K562 (cell line): ENCODE data around the gene TRUB1. TPM values are rescaled to one million over a fixed set of nuclear protein-coding genes. Genes with fewer than 3 reads are reported as not detected.

Experiments
- ATAC-seq: fragments of 200-7000 bp; cut with Tn5 transposase; 3 replicates; pipeline ENCODE4 v1.9.1; 2020; ENCODE audit warnings: moderate library complexity
- Bru-seq: library from RNA; stranded (reverse); fragments of 400-500 nt; gene quantifications from one replicate; lab custom pipeline; 2021; lab: Mats Ljungman, UMichigan
- BruChase-seq, 2 experiments: library from RNA; stranded (reverse); fragments of 400-500 nt; gene quantifications; one replicate each; lab custom pipeline; 2021; lab: Mats Ljungman, UMichigan
- BruUV-seq: library from RNA; stranded (reverse); fragments of 400-500 nt; replicated peaks from 2 replicates; lab custom pipeline; 2021; lab: Mats Ljungman, UMichigan
- CTCF ChIA-PET: fragments of 300-600 bp; formaldehyde crosslinking; extraction: SDS; loops from one replicate; lab custom pipeline; 2021; ENCODE audit warnings: low intra/inter-chr PET ratio; lab: Yijun Ruan, JAX
- POLR2A ChIA-PET: fragments of 300-600, 350-650 bp; sonication (Branson Sonifier 250); formaldehyde crosslinking; extraction: SDS; loops from one replicate; lab custom pipeline; 2021; ENCODE audit warnings: antibody characterized with exemption, inconsistent platforms; lab: Yijun Ruan, JAX
- DNase-seq, 4 experiments: peaks; one replicate each; pipeline versions ENCODE4 v3.0.0 to v3.0.0-alpha.2; 2011 to 2018; ENCODE audit warnings: low spot score in 3 of 4, mixed read lengths in 3 of 4; ENCODE audit errors: extremely low read depth in 1 of 4
- FAIRE-seq: peaks from 2 replicates; lab custom pipeline; 2011; peaks lifted over from hg19 to GRCh38; lab: Jason Lieb, UNC
- H2AFZ ChIP-seq: 2 replicates; pipeline ENCODE4 v1.6.0; 2011; ENCODE audit warnings: low read depth, low read length, control low read depth, inconsistent platforms
- H3K27ac ChIP-seq: fragments of 200-600 bp; 3 replicates; pipeline ENCODE4 v1.8.0; 2011; ENCODE audit warnings: low read depth, mild to moderate bottlenecking, control low read depth, inconsistent platforms, low read length, moderate library complexity, mixed read lengths; ENCODE audit errors: extremely low read depth
- H3K27me3 ChIP-seq, 2 experiments: fragments of 300-600 bp in 1 of 2; 2 replicates in 1 of 2; 3 replicates in 1 of 2; pipeline versions ENCODE4 v1.6.0 to v1.8.0; 2011; ENCODE audit warnings: inconsistent platforms in 2 of 2, low read length in 2 of 2, mild to moderate bottlenecking in 1 of 2, mixed read lengths in 1 of 2, moderate library complexity in 1 of 2; ENCODE audit not compliant: control insufficient read depth in 2 of 2, insufficient read depth in 2 of 2
- H3K36me3 ChIP-seq: fragments of 300-600 bp; 3 replicates; pipeline ENCODE4 v1.8.0; 2011; ENCODE audit warnings: mild to moderate bottlenecking, low read length, inconsistent platforms; ENCODE audit not compliant: control insufficient read depth, insufficient read depth
- H3K4me1 ChIP-seq, 2 experiments: fragments of 200-600 bp in 1 of 2; replicated peaks in 1 of 2; 2 replicates in 1 of 2; 3 replicates in 1 of 2; pipeline versions ENCODE4 v1.5.1 to v1.8.0; 2011; ENCODE audit warnings: inconsistent platforms in 2 of 2, low read length in 2 of 2, mild to moderate bottlenecking in 1 of 2, mixed read lengths in 1 of 2, moderate library complexity in 1 of 2; ENCODE audit not compliant: control insufficient read depth in 2 of 2, insufficient read depth in 2 of 2
- H3K4me2 ChIP-seq: 2 replicates; pipeline ENCODE4 v1.6.1; 2011; ENCODE audit warnings: low read length, control low read depth, inconsistent platforms, mixed read lengths; ENCODE audit not compliant: insufficient read depth
- H3K4me3 ChIP-seq: fragments of 200-600 bp; sonication (generic), shearing (Covaris generic); 2 replicates; pipeline ENCODE4 v1.5.1; 2016; ENCODE audit warnings: control low read depth, inconsistent platforms
- H3K79me2 ChIP-seq: fragments of 200-600 bp; 3 replicates; pipeline ENCODE4 v1.8.0; 2011; ENCODE audit warnings: low read length, inconsistent platforms; ENCODE audit not compliant: control insufficient read depth, insufficient read depth
- H3K9ac ChIP-seq, 2 experiments: 2 replicates each; pipeline versions ENCODE4 v1.6.0 to v1.6.1; 2011; ENCODE audit warnings: low read depth in 2 of 2, low read length in 2 of 2, control low read depth in 1 of 2, inconsistent platforms in 1 of 2, mild to moderate bottlenecking in 1 of 2, mixed read lengths in 1 of 2; ENCODE audit not compliant: insufficient read depth in 1 of 2
- H3K9me1 ChIP-seq: one replicate; pipeline ENCODE4 v1.6.0; 2011; ENCODE audit warnings: inconsistent platforms, mild to moderate bottlenecking, low read length, moderate library complexity; ENCODE audit not compliant: control insufficient read depth, insufficient read depth
- H3K9me3 ChIP-seq: replicated peaks from 2 replicates; pipeline ENCODE4 v1.5.1; 2011; ENCODE audit warnings: low read depth, low read length, inconsistent platforms; ENCODE audit not compliant: control insufficient read depth, insufficient read depth
- H4K20me1 ChIP-seq: replicated peaks from 2 replicates; pipeline ENCODE4 v1.6.1; 2011; ENCODE audit warnings: low read length, inconsistent platforms, mixed read lengths; ENCODE audit not compliant: control insufficient read depth, insufficient read depth
- BRCA1 ChIP-seq, 2 experiments: fragments of 450-650 bp in 1 of 2; sonication (generic) in 1 of 2; formaldehyde crosslinking in 1 of 2; IDR thresholded peaks; 2 replicates each; pipeline versions ENCODE4 v1.5.0 to v1.6.1; 2017 to 2020; ENCODE audit warnings: mild to moderate bottlenecking in 1 of 2, missing genetic modification reagents in 1 of 2
- CLOCK ChIP-seq: fragments of 250-450 bp; sonication (Bioruptor Pico); IDR thresholded peaks from 2 replicates; pipeline ENCODE4 v1.4.0; 2020; ENCODE audit warnings: mild to moderate bottlenecking, moderate library complexity, borderline replicate concordance
- FOXK2 ChIP-seq, 2 experiments: fragments of 450-650 bp; IDR thresholded peaks in 1 of 2; conservative IDR thresholded peaks in 1 of 2; 2 replicates each; pipeline ENCODE4 v1.6.1; 2016; ENCODE audit warnings: low read depth in 2 of 2, mild to moderate bottlenecking in 1 of 2
- RBBP5 ChIP-seq: fragments of 200-600 bp; sonication (generic); IDR thresholded peaks from 2 replicates; pipeline ENCODE4 v1.6.1; 2012; ENCODE audit warnings: borderline replicate concordance, mild to moderate bottlenecking, low read length, control low read depth, inconsistent platforms; ENCODE audit not compliant: insufficient read depth, poor library complexity, severe bottlenecking
- SOX6 ChIP-seq: fragments of 450-650 bp; IDR thresholded peaks from 2 replicates; pipeline ENCODE4 v1.6.1; 2014; ENCODE audit warnings: mild to moderate bottlenecking
- SPI1 ChIP-seq: IDR thresholded peaks from 2 replicates; pipeline ENCODE4 v1.6.1; 2011; ENCODE audit warnings: low read depth, low read length, control low read depth, borderline replicate concordance
- STAT5B ChIP-seq: fragments of 250-450 bp; sonication (Bioruptor Pico); IDR thresholded peaks from 2 replicates; pipeline ENCODE4 v1.8.0; 2021; ENCODE audit warnings: mild to moderate bottlenecking, inconsistent platforms
- SUPT5H ChIP-seq: fragments of 450-650 bp; IDR thresholded peaks from 2 replicates; pipeline ENCODE4 v1.6.1; 2016
- ZNF274 ChIP-seq: IDR thresholded peaks from 2 replicates; pipeline ENCODE4 v1.6.1; 2011; ENCODE audit warnings: low read depth, mild to moderate bottlenecking, low read length, moderate library complexity, borderline replicate concordance
- WGBS: fragments of 100-300 bp; shearing (Covaris generic); methylation state at CpG from one replicate; pipeline ENCODE4 v1.1.6; 2016; ENCODE audit warnings: low coverage, mixed read lengths; ENCODE audit not compliant: insufficient coverage; ENCODE audit errors: missing lambda C conversion rate; 5-methylcytosine and 5-hydroxymethylcytosine counted together
- in situ Hi-C: fragments of 300-500 bp; cut with MboI; formaldehyde crosslinking; loops from 4 replicates; pipeline ENCODE4 v1.15.0; 2018; ENCODE audit warnings: inconsistent platforms, mixed read lengths
- intact Hi-C: fragments of 100-400 bp; cut with micrococcal nuclease; formaldehyde crosslinking; loops from 2 replicates; pipeline ENCODE4 v1.14.2; 2022
- long read RNA-seq, 3 experiments: library from polyadenylated mRNA in 2 of 3; library from RNA in 1 of 3; unstranded in 2 of 3; stranded (forward) in 1 of 3; transcript quantifications; one replicate each; pipeline ENCODE4 v2.0.0, GENCODE V29; 2019 to 2022
- polyA minus RNA-seq, 3 experiments: library from RNA; depleted of rRNA, polyadenylated mRNA; stranded (reverse); fragments of >200 nt; gene quantifications; 2 replicates each; pipeline ENCODE4 v1.2.3, GENCODE V29; 2011
- polyA plus RNA-seq, 8 experiments: library from polyadenylated mRNA; depleted of rRNA in 4 of 8; stranded (reverse) in 5 of 8; unstranded in 3 of 8; fragments of >200 nt; fragmentation: Nextera tagmentation in 2 of 8; fragmentation: Illumina TruSeq in 1 of 8; extraction: Ambion mirVana in 2 of 8; extraction: Trizol in 1 of 8; gene quantifications; 2 replicates each; pipeline versions ENCODE4 v1.2.1 to v1.2.3, GENCODE V29; 2011 to 2014; ENCODE audit warnings: inconsistent platforms in 1 of 8, missing spikeins in 1 of 8
- total RNA-seq, 7 experiments: library from RNA; depleted of rRNA in 6 of 7; stranded (reverse); fragments of >200 nt in 6 of 7; fragmentation: Illumina TruSeq in 2 of 7; extraction: Trizol in 2 of 7; gene quantifications; 2 replicates each; pipeline versions ENCODE4 v1.2.1 to v1.2.3, GENCODE V29; 2011 to 2021; ENCODE audit warnings: low replicate concordance in 1 of 7

Gene TRUB1
- 6.1 and 12.2 TPM in 2 replicates for total RNA-seq (2011; cell fraction: chromatin; rRNA removed; ENCODE audit: low replicate concordance)
- 4.5 and 7.2 TPM in 2 replicates for total RNA-seq (2011; cell fraction: nucleolus; rRNA removed)
- 6.8 and 7.3 TPM in 2 replicates for total RNA-seq (2011; cell fraction: nucleoplasm; rRNA removed)
- 14.3 and 16.5 TPM in 2 replicates for total RNA-seq (2014; rRNA removed)
- 15.9 and 17.6 TPM in 2 replicates for total RNA-seq (2014; rRNA removed; fragmentation: Illumina TruSeq; extraction: Trizol)
- total RNA-seq (2015; rRNA removed; fragmentation: Illumina TruSeq; extraction: Trizol): 13.7 and 14.6 TPM in 2 replicates
- 9.9 and 11.3 TPM in 2 replicates for total RNA-seq (2021)
- 8.6 and 11.5 TPM in 2 replicates for polyA plus RNA-seq (2011; rRNA removed)
- 1.7 and 4.2 TPM in 2 replicates for polyA plus RNA-seq (2011; cell fraction: cytosol; rRNA removed)
- polyA plus RNA-seq (2011; cell fraction: nucleus; rRNA removed): 3.7 and 4.8 TPM in 2 replicates
- polyA plus RNA-seq (2012): 5.1 and 5.8 TPM in 2 replicates
- 11.1 and 12.9 TPM in 2 replicates for polyA plus RNA-seq (2014; fragmentation: Illumina TruSeq; extraction: Trizol)
- polyA plus RNA-seq (2014; fragmentation: Nextera tagmentation; extraction: Ambion mirVana): 1 to 10 TPM; 4.6 to 7.6 TPM
- 9.7 and 9.8 TPM in 2 replicates for polyA plus RNA-seq (2014; rRNA removed)
- 12.5 and 14.9 TPM in 2 replicates for polyA minus RNA-seq (2011; rRNA and poly(A)+ RNA removed)
- 6.0 and 6.5 TPM in 2 replicates for polyA minus RNA-seq (2011; cell fraction: cytosol; rRNA and poly(A)+ RNA removed)
- 8.8 and 11.7 TPM in 2 replicates for polyA minus RNA-seq (2011; cell fraction: nucleus; rRNA and poly(A)+ RNA removed)
- Bru-seq, nascent RNA: percentile 76 among the genes with signal in this experiment
- percentile 80 among the genes with signal in this experiment for BruChase-seq, experiment 1, labeled RNA remaining after a 2-hour chase
- BruChase-seq, experiment 2, labeled RNA remaining after a 6-hour chase: percentile 79 among the genes with signal in this experiment
- long read RNA-seq, experiment 1, transcript TRUB1-201 (8 exons, 3,408 nt): major isoform, 71 of 92 reads
- long read RNA-seq, experiment 1, partial matches to known transcripts: 4 of 92 reads
- long read RNA-seq, experiment 1, other reads (novel, unspliced or antisense): 16 of 92 reads
- long read RNA-seq, experiment 2, partial matches to known transcripts: 0 of 10 reads
- long read RNA-seq, experiment 2, other reads (novel, unspliced or antisense): 9 of 10 reads
- long read RNA-seq, experiment 3, transcript TRUB1-201 (8 exons, 3,408 nt): major isoform, 5 of 5 reads
- long read RNA-seq, experiment 3, partial matches to known transcripts: 0 of 5 reads
- long read RNA-seq, experiment 3, other reads (novel, unspliced or antisense): 0 of 5 reads

DNA sequence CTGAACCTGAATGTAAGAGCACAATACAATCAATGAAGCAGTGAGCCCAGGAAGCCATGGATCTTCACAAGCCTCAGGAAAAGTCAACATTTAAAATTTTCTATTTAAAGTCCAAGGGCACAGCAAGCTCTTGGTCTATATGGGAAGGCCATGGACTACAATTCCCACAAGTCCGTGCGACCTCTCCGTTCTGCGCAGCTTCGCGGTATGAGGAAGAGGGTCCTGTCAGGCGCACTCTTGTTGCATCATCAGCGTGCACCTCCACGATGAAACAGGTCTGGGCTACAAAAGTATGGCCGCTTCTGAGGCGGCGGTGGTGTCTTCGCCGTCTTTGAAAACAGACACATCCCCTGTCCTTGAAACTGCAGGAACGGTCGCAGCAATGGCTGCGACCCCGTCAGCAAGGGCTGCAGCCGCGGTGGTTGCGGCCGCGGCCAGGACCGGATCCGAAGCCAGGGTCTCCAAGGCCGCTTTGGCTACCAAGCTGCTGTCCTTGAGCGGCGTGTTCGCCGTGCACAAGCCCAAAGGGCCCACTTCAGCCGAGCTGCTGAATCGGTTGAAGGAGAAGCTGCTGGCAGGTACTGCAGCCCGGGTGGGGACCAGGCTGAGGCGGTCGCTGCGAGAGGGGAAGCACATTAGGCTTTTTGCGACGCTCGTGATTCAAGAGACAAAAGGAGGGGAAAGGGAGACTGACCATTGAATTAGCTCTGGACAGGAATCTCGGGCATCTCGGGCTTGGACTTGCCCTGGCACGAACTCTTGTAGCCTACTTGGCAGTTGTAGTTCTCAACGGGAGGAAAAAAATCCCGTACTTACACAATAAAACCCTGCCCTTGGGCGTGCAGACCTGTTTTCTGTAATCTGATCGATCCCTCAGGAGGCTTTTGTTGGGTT lies at the start of gene TRUB1:
Gene TRUB1 (plus strand): TSS at position 234 of the 894 bp plus-strand sequence. CDS start 59 bp downstream, at position 293.
- BruUV-seq: TSS peak; percentile 65
- H3K27me3 ChIP-seq: no peaks in the 10 kb centered on the region
- H2AFZ ChIP-seq: peak within 1 kb of the TSS; percentile 92
- CTCF ChIA-PET: no interaction called here
- in situ Hi-C loops: no loop called here
- POLR2A ChIA-PET: interaction anchor here (0.6 to 2.3 kb wide), 3 partner anchors 10 to 521 kb away, joined by 3 to 16 read pairs (median 3); no protein-coding TSS in a partner anchor
- H3K9ac ChIP-seq: peak within 1 kb of the TSS; percentile 90 to 100
- H4K20me1 ChIP-seq: no peaks in the 10 kb centered on the region
- intact Hi-C loops: no loop called here
- peak within 1 kb of the TSS; percentile 89 for H3K4me3 ChIP-seq
- peak within 1 kb of the TSS; percentile 86 for H3K4me2 ChIP-seq
- H3K9me3 ChIP-seq: no peaks in the 10 kb centered on the region
- H3K4me1 ChIP-seq: peaks cover 0 to 3% of the 10 kb centered on the region in 2 experiments; a peak in 1 of 5 replicates
- ATAC-seq: peak; percentile 100
- peak; percentile 97 for FAIRE-seq
- peaks cover 33% of the 10 kb centered on the region for H3K79me2 ChIP-seq
- peaks cover 18% of the 10 kb centered on the region; the same call in 2 of the 3 replicates for H3K36me3 ChIP-seq
- peak; percentile 76 to 91 (median 78) for DNase-seq
- H3K27ac ChIP-seq: peak within 1 kb of the TSS; percentile 83
- 0% methylated on average over 38 of the region's 46 CpGs for WGBS
- H3K9me1 ChIP-seq: no peaks in the 10 kb centered on the region
- no peak for TF ChIP-seq CLOCK (CRISPR knock-in tag)
- TF ChIP-seq SUPT5H: peak; percentile 79
- TF ChIP-seq SPI1: peak; percentile 74; the same call in 1 of the 2 replicates
- TF ChIP-seq BRCA1 (IDR thresholded peaks at IDR 0.05): no peak
- no peak for TF ChIP-seq BRCA1 (CRISPR knock-in tag; IDR thresholded peaks at IDR 0.05)
- no peak for TF ChIP-seq ZNF274
- peak; percentile 80 for TF ChIP-seq RBBP5
- TF ChIP-seq FOXK2 (conservative IDR thresholded peaks at IDR 0.05 in 1 of 2, IDR thresholded peaks at IDR 0.05 in 1 of 2; ENCODE audit: low read depth in 2 of 2): peak; percentile 58; a peak in 2 of 4 replicates
- no peak for TF ChIP-seq STAT5B (CRISPR knock-in tag)
- no peak for TF ChIP-seq SOX6
